Type B pancreatic cell (in vitro differentiated cells): ENCODE measurements around the gene RTN3. TPM values are rescaled to one million over a fixed set of nuclear protein-coding genes. Genes with fewer than 3 reads are reported as not detected.
"Not testable (repeated sequence)": the region's sequence is repeated elsewhere in the genome, so short reads cannot be mapped to it uniquely, and the experiment has no call there.

Experiments
- DNase-seq: peaks from one replicate; pipeline ENCODE4 v3.0.0; 2021; ENCODE audit warnings: mixed read lengths; ENCODE audit not compliant: unreplicated experiment; ENCODE audit errors: extremely low spot score
- H3K27ac Mint-ChIP-seq: 2 replicates; pipeline ENCODE4 v1.8.0; 2021; ENCODE audit warnings: mild to moderate bottlenecking, mixed read lengths
- H3K27me3 Mint-ChIP-seq: 2 replicates; pipeline ENCODE4 v1.8.0; 2021; ENCODE audit warnings: mixed read lengths
- H3K36me3 Mint-ChIP-seq: 2 replicates; pipeline ENCODE4 v1.8.0; 2021; ENCODE audit warnings: mixed read lengths
- H3K4me1 Mint-ChIP-seq: one replicate; pipeline ENCODE4 v1.8.0; 2021; ENCODE audit warnings: mixed read lengths; ENCODE audit not compliant: unreplicated experiment
- H3K4me3 Mint-ChIP-seq: 2 replicates; pipeline ENCODE4 v1.8.0; 2021; ENCODE audit warnings: mild to moderate bottlenecking, mixed read lengths
- H3K9me3 Mint-ChIP-seq: 2 replicates; pipeline ENCODE4 v1.8.0; 2021; ENCODE audit warnings: mixed read lengths
- total RNA-seq: library from RNA; stranded (reverse); gene quantifications from 2 replicates; pipeline ENCODE4 v1.2.1, GENCODE V29; 2021; ENCODE audit warnings: low replicate concordance
- TF ChIP-seq, protein P1 (sequence below): fragments of 200-600 bp; sonication (generic); conservative IDR thresholded peaks from 2 replicates; pipeline ENCODE4 v1.5.0; 2021; ENCODE audit warnings: antibody characterized with exemption, mild to moderate bottlenecking

Gene RTN3
- total RNA-seq, 1 donor from 2014 or later, result 95.0 TPM

DNA sequence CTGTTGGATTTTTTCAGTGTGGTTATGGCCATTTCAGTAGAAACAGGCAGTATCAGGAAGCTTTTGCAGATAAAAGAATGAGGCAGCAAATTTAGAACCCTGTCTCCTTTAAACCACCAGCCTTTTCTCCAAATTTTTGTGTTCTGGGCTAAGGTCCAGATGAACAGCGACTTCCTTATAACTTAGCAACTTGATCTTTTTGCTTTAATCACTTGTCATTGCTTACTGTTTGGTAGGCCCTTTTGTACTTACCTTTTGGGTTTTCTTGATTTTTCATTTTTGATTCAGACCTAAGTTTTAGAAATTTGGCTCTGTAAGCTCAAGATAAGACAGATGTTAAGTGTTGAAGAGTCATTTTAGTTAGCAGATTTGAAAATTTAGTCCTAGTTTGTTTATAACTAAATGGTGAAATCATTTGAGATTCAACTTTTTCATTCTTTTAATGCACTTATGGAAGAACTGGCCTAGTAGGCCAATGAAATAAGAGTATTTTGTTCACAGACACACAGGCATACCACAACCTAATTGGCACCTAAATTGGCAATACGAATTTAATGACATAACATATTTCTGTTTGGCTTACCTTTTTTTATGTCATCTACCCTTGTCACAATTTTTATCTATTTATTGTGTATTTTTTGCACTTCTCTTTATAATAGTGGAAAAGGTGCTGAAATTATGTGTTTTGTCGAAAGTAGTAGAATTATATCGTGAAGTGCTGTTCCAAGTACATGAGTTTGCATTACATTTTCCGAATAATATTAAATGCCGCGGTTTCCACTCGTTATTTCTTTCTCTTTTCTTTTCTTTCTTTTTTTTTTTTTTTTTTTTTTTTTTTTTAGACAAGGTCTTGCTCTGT lies 2.1 kb downstream of the RTN3 start:
- H3K36me3 Mint-ChIP-seq, result peaks cover 4% of the 10 kb centered on the region
- no peak for DNase-seq
- H3K27ac Mint-ChIP-seq, result peak overlapping the region; percentile 90
- no peaks in the 10 kb centered on the region for H3K27me3 Mint-ChIP-seq
- peaks cover 23% of the 10 kb centered on the region for H3K4me1 Mint-ChIP-seq
- H3K4me3 Mint-ChIP-seq, result peak overlapping the region; percentile 96
- H3K9me3 Mint-ChIP-seq, result no peaks in the 10 kb centered on the region
- TF ChIP-seq, protein P1, sequence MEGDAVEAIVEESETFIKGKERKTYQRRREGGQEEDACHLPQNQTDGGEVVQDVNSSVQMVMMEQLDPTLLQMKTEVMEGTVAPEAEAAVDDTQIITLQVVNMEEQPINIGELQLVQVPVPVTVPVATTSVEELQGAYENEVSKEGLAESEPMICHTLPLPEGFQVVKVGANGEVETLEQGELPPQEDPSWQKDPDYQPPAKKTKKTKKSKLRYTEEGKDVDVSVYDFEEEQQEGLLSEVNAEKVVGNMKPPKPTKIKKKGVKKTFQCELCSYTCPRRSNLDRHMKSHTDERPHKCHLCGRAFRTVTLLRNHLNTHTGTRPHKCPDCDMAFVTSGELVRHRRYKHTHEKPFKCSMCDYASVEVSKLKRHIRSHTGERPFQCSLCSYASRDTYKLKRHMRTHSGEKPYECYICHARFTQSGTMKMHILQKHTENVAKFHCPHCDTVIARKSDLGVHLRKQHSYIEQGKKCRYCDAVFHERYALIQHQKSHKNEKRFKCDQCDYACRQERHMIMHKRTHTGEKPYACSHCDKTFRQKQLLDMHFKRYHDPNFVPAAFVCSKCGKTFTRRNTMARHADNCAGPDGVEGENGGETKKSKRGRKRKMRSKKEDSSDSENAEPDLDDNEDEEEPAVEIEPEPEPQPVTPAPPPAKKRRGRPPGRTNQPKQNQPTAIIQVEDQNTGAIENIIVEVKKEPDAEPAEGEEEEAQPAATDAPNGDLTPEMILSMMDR, result no peak

DNA sequence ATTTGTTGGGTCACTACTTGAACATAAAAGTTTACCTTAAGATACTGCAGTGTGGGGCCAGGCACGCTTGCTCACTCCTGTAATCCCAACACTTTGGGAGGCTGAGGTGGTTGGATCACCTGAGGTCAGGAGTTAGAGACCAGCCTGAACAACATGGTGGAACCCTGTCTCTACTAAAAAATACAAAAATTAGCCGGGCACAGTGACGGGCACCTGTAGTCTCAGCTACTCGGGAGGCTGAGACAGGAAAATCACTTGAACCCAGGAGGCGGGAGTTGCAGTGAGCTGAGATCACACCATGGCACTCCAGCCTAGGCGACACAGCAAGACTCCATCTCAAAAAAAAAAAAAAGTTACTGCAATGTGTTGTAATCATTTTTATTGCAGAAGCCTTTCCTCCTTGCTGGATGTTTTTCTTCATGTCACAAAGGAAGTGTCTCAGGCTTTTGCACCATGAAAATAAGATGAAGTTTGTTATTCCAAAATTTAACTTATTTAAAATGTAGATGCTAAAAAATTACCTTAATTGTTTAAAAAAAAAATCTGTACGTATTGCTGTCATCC lies 3.9 kb downstream of the RTN3 start:
- H3K9me3 Mint-ChIP-seq, H3K36me3 Mint-ChIP-seq, H3K4me3 Mint-ChIP-seq, H3K27me3 Mint-ChIP-seq, DNase-seq, H3K27ac Mint-ChIP-seq: not testable (repeated sequence)
- H3K4me1 Mint-ChIP-seq, result peaks cover 32% of the 10 kb centered on the region

DNA sequence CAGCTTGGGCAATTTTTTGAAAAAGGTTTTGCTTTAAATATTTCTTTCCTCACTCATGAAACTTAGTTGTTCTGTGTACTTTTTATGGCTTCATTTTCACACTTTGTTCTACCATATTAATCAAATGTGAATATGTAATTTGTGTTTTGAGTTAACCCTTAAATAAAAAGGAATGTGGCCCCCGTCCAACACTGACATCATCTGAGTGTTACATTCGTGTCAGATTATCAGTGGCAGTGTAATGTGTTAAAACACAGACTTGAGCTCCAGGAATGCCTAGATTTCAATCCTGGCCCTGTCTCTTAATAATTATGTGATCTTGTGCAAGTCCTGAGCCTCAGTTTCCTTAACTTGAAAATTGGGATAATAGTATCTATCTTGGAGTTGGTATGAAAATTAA lies 5.6 kb downstream of the RTN3 start:
- Mint-ChIP-seq H3K27me3 (no peaks in the 10 kb centered on the region), H3K4me1 (peaks cover 24% of the 10 kb centered on the region), H3K4me3 (no peak overlapping the region), H3K36me3 (peaks cover 8% of the 10 kb centered on the region), H3K27ac (no peak overlapping the region), H3K9me3 (no peaks in the 10 kb centered on the region)
- TF ChIP-seq, protein P1, result no peak
- no peak for DNase-seq

DNA sequence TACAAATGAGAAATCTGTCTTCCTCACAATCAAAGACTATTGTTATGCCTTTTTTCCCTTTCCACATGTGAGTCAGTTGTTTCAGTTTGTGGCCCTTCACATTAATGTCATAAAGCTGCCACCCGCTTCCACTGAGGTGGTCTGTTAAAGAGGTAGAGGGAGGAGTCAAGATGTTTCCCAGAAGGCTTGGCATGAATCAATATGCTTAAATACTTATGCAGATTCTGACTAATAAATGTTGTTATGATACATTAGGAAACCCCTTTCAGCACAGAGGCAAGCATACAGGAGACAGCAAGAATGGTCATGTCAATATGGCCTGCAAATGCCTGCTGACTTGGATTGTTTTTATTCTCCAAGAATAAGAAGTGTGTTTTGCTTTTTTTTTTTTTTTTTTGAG lies 6.5 kb downstream of the RTN3 start:
- Mint-ChIP-seq H3K27ac (no peak overlapping the region), H3K27me3 (no peaks in the 10 kb centered on the region), H3K9me3 (no peaks in the 10 kb centered on the region), H3K4me1 (peaks cover 20% of the 10 kb centered on the region), H3K4me3 (no peak overlapping the region), H3K36me3 (peaks cover 8% of the 10 kb centered on the region)
- no peak for DNase-seq
- TF ChIP-seq, protein P1, result no peak

DNA sequence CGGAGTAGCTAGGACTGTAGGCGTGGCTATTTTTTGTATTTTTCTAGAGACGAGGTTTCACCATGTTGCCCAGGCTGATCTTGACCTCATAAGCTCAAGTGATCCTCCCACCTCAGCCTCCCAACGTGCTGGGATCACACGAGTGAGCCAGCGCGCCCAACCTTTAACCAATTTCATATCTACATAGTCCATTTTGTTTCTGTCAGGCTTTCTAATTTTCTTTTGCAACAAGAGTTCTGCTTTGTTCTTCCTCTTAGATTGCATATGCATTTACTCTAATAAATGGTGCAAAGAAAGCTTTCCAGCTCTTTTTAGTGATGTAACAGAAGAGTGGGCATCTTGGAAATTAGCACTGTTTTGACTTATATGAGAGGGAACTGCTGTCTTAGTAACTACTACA lies 13.3 kb downstream of the RTN3 start:
- peaks cover 8% of the 10 kb centered on the region for H3K36me3 Mint-ChIP-seq
- no peak for DNase-seq

More for the DNA sequence above, 13.3 kb downstream of the RTN3 start:
- Mint-ChIP-seq H3K27ac (no peak overlapping the region), H3K27me3 (no peaks in the 10 kb centered on the region), H3K4me3 (no peak overlapping the region), H3K9me3 (peaks cover 4% of the 10 kb centered on the region), H3K4me1 (peaks cover 15% of the 10 kb centered on the region)
- TF ChIP-seq, protein P1, result no peak
